SK-N-SH treated with all-trans-retinoic acid at 6 μM for 48 hours (cell line): ENCODE measurements around the gene TFEB.

Source experiments
- ARNTL ChIP-seq: fragments of 450-650 bp; formaldehyde crosslinking; IDR thresholded peaks from 2 replicates; pipeline ENCODE4 v1.5.0; 2020; ENCODE audit warnings: low read depth, mild to moderate bottlenecking, moderate library complexity, borderline replicate concordance
- GLIS3 ChIP-seq: fragments of 250-450 bp; sonication (Bioruptor Pico); IDR thresholded peaks from 2 replicates; pipeline ENCODE4 v1.5.0; 2020; ENCODE audit warnings: mild to moderate bottlenecking, moderate library complexity
- ISL1 ChIP-seq: fragments of 250-450 bp; sonication (Bioruptor Pico); IDR thresholded peaks from 2 replicates; pipeline ENCODE4 v2.1.2; 2022; ENCODE audit warnings: mild to moderate bottlenecking, moderate library complexity
- PATZ1 ChIP-seq: fragments of 250-450 bp; sonication (Bioruptor Pico); IDR thresholded peaks from 2 replicates; pipeline ENCODE4 v1.8.0; 2020; ENCODE audit warnings: mild to moderate bottlenecking, moderate library complexity, borderline replicate concordance
- TOX ChIP-seq: fragments of 250-450 bp; sonication (Bioruptor Pico); IDR thresholded peaks from 2 replicates; pipeline ENCODE4 v1.8.0; 2021; ENCODE audit warnings: mild to moderate bottlenecking, moderate library complexity, borderline replicate concordance
- ZC3H10 ChIP-seq: fragments of 250-450 bp; sonication (Bioruptor Pico); IDR thresholded peaks from 2 replicates; pipeline ENCODE4 v1.5.1; 2021; ENCODE audit warnings: mild to moderate bottlenecking, moderate library complexity
- TF ChIP-seq, protein P1 (sequence below): fragments of 250-450 bp; sonication (Bioruptor Pico); IDR thresholded peaks from 2 replicates; pipeline ENCODE4 v1.8.0; 2021; ENCODE audit warnings: low read depth, mild to moderate bottlenecking, moderate library complexity, borderline replicate concordance

DNA sequence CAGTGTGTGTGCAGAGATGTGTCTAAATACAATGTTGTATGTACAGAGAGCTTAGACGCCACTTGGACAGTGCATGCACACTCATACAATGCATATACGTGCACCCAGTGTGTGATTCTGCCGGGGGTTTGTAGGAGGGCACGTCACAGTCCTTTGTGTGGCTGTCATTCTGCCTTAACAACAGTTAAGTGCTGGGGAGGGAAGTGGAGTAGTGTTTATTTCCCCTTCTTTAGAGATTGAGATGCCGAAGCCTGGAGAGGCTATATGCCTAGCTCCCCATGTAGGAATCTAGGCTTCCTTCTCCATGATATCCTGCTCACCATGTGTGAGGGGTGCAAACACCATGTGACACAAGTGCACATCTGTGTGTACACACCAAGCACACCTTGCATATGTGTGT is 59.0 kb downstream of the TFEB start:
- TF ChIP-seq TOX (CRISPR knock-in tag) (no peak), ZC3H10 (CRISPR knock-in tag) (no peak), PATZ1 (CRISPR knock-in tag) (no peak), ARNTL (CRISPR knock-in tag) (no peak), ISL1 (no peak), GLIS3 (CRISPR knock-in tag) (no peak)
- TF ChIP-seq, protein P1, sequence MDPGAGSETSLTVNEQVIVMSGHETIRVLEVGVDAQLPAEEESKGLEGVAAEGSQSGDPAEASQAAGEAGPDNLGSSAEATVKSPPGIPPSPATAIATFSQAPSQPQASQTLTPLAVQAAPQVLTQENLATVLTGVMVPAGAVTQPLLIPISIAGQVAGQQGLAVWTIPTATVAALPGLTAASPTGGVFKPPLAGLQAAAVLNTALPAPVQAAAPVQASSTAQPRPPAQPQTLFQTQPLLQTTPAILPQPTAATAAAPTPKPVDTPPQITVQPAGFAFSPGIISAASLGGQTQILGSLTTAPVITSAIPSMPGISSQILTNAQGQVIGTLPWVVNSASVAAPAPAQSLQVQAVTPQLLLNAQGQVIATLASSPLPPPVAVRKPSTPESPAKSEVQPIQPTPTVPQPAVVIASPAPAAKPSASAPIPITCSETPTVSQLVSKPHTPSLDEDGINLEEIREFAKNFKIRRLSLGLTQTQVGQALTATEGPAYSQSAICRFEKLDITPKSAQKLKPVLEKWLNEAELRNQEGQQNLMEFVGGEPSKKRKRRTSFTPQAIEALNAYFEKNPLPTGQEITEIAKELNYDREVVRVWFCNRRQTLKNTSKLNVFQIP (CRISPR knock-in tag) = no peak
